DMS53 treated with DMSO at 0.1 percent for 48 hours (cell line): ENCODE results near the gene GPC3.
A peak's percentile ranks its signal among the peaks of the same experiment; 100 is the strongest.
"Not testable (repeated sequence)": the region's sequence is repeated elsewhere in the genome, so short reads cannot be mapped to it uniquely, and the experiment has no call there.

Experiments
- DNase-seq: peaks from one replicate; lab custom pipeline; 2025; ENCODE audit not compliant: unreplicated experiment; lab: John Stamatoyannopoulos, UW

GPC3 gene

GRCh38 chrX:133621384-133621783 is 364.0 kb downstream of the GPC3 start:
- DNase-seq = not testable (repeated sequence)

- no peak for DNase-seq
Measured at GRCh38 chrX:133611676-133612075, 373.7 kb downstream of the GPC3 start.

GRCh38 chrX:133610056-133610455 is 375.3 kb downstream of the GPC3 start:
- DNase-seq = no peak

- no peak for DNase-seq
Measured at GRCh38 chrX:133609166-133609565, 376.2 kb downstream of the GPC3 start.

- no peak for DNase-seq
Measured at GRCh38 chrX:133608406-133608805, 377.0 kb downstream of the GPC3 start.

- DNase-seq = no peak
Measured at GRCh38 chrX:133607419-133608348, 377.7 kb downstream of the GPC3 start.

GRCh38 chrX:133606990-133607389 is 378.4 kb downstream of the GPC3 start:
- no peak for DNase-seq

GRCh38 chrX:133604801-133605200 is 380.6 kb downstream of the GPC3 start:
- DNase-seq = no peak

- DNase-seq = no peak
Measured at GRCh38 chrX:133602881-133603280, 382.5 kb downstream of the GPC3 start.

GRCh38 chrX:133601116-133601515 is 384.3 kb downstream of the GPC3 start:
- DNase-seq = no peak

- DNase-seq = no peak
Measured at GRCh38 chrX:133600536-133600935, 384.9 kb downstream of the GPC3 start.

GRCh38 chrX:133598601-133599335 is 386.6 kb downstream of the GPC3 start:
- DNase-seq = peak; percentile 4

- DNase-seq = no peak
Measured at GRCh38 chrX:133594156-133594555, 391.2 kb downstream of the GPC3 start.

GRCh38 chrX:133593531-133593930 is 391.9 kb downstream of the GPC3 start:
- no peak for DNase-seq

GRCh38 chrX:133590703-133591505 is 394.5 kb downstream of the GPC3 start:
- DNase-seq = no peak

- no peak for DNase-seq
Measured at GRCh38 chrX:133588827-133589226, 396.6 kb downstream of the GPC3 start.

- DNase-seq = no peak
Measured at GRCh38 chrX:133587818-133588217, 397.6 kb downstream of the GPC3 start.

- no peak for DNase-seq
Measured at GRCh38 chrX:133587071-133587470, 398.3 kb downstream of the GPC3 start.

- DNase-seq = no peak
Measured at GRCh38 chrX:133586443-133586842, 399.0 kb downstream of the GPC3 start.

- DNase-seq = no peak
Measured at GRCh38 chrX:133583825-133584224, 401.6 kb downstream of the GPC3 start.

GRCh38 chrX:133580625-133581024 is 404.8 kb downstream of the GPC3 start:
- DNase-seq = peak; percentile 13
